WTC11 (cell line): ENCODE measurements around the gene CFAP300. TPM values are rescaled to one million over a fixed set of nuclear protein-coding genes. Genes with fewer than 3 reads are reported as not detected.
A peak's percentile ranks its signal among the peaks of the same experiment; 100 is the strongest.

Source experiments
- ATAC-seq: fragments of 200-7000 bp; cut with Tn5 transposase; 2 replicates; pipeline ENCODE4 v1.10.0; 2021; ENCODE audit warnings: mild to moderate bottlenecking, moderate library complexity
- CTCF ChIA-PET: fragments of 300-600 bp; sonication (Branson Sonifier 250); formaldehyde crosslinking; loops from one replicate; lab custom pipeline; 2021; ENCODE audit warnings: antibody characterized with exemption; lab: Charles Lee
- POLR2A ChIA-PET: fragments of 350-600 bp; sonication (Branson Sonifier 250); formaldehyde crosslinking; loops from one replicate; lab custom pipeline; 2021; ENCODE audit warnings: antibody characterized with exemption; lab: Charles Lee
- DNase-seq: peaks from one replicate; pipeline ENCODE4 v3.0.0; 2021; ENCODE audit warnings: low spot score
- H3K27ac Mint-ChIP-seq: 2 replicates; pipeline ENCODE4 v1.8.0; 2021; ENCODE audit warnings: mixed read lengths
- H3K27me3 Mint-ChIP-seq: 2 replicates; pipeline ENCODE4 v1.8.0; 2021; ENCODE audit warnings: low read depth, mild to moderate bottlenecking, moderate library complexity, mixed read lengths
- H3K36me3 Mint-ChIP-seq: 2 replicates; pipeline ENCODE4 v1.8.0; 2021; ENCODE audit warnings: mixed read lengths
- H3K4me1 Mint-ChIP-seq: 2 replicates; pipeline ENCODE4 v1.8.0; 2022; ENCODE audit warnings: mixed read lengths
- H3K4me3 Mint-ChIP-seq: 2 replicates; pipeline ENCODE4 v1.8.0; 2021; ENCODE audit warnings: mild to moderate bottlenecking, moderate library complexity, mixed read lengths
- H3K9me3 Mint-ChIP-seq: 2 replicates; pipeline ENCODE4 v1.8.0; 2021; ENCODE audit warnings: mixed read lengths
- CREM ChIP-seq: sonication (generic); formaldehyde crosslinking; IDR thresholded peaks from 2 replicates; pipeline ENCODE4 v1.8.1; 2022; ENCODE audit warnings: mild to moderate bottlenecking, missing genetic modification reagents, moderate library complexity
- CTCF ChIP-seq: fragments of 200-600 bp; IDR thresholded peaks from 2 replicates; pipeline ENCODE4 v1.8.0; 2022; ENCODE audit warnings: antibody characterized with exemption
- FOXK1 ChIP-seq: sonication (generic); formaldehyde crosslinking; IDR thresholded peaks from 2 replicates; pipeline ENCODE4 v1.8.0; 2022; ENCODE audit warnings: mild to moderate bottlenecking, moderate library complexity, missing genetic modification reagents
- FOXP4 ChIP-seq: sonication (generic); formaldehyde crosslinking; IDR thresholded peaks from 2 replicates; pipeline ENCODE4 v1.8.0; 2022; ENCODE audit warnings: mild to moderate bottlenecking, missing genetic modification reagents
- GABPB1 ChIP-seq: sonication (generic); formaldehyde crosslinking; IDR thresholded peaks from 2 replicates; pipeline ENCODE4 v1.8.1; 2023; ENCODE audit warnings: mild to moderate bottlenecking, missing genetic modification reagents
- HMGA2 ChIP-seq: fragments of 250-450 bp; sonication (Bioruptor Pico); IDR thresholded peaks from 2 replicates; pipeline ENCODE4 v1.4.0; 2021; ENCODE audit warnings: mild to moderate bottlenecking, moderate library complexity
- JUN ChIP-seq: sonication (generic); formaldehyde crosslinking; IDR thresholded peaks from 2 replicates; pipeline ENCODE4 v1.8.0; 2023; ENCODE audit warnings: mild to moderate bottlenecking, missing genetic modification reagents
- KAT7 ChIP-seq: sonication (generic); formaldehyde crosslinking; IDR thresholded peaks from 2 replicates; pipeline ENCODE4 v1.8.1; 2023; ENCODE audit warnings: missing genetic modification reagents, mild to moderate bottlenecking, borderline replicate concordance
- MLX ChIP-seq: sonication (generic); formaldehyde crosslinking; IDR thresholded peaks from 2 replicates; pipeline ENCODE4 v1.8.1; 2023; ENCODE audit warnings: mild to moderate bottlenecking, missing genetic modification reagents, moderate library complexity
- MYBL2 ChIP-seq: sonication (generic); formaldehyde crosslinking; IDR thresholded peaks from 2 replicates; pipeline ENCODE4 v1.8.1; 2023; ENCODE audit warnings: mild to moderate bottlenecking, moderate library complexity, missing genetic modification reagents
- NFE2L1 ChIP-seq: sonication (generic); formaldehyde crosslinking; IDR thresholded peaks from 2 replicates; pipeline ENCODE4 v1.8.1; 2023; ENCODE audit warnings: missing genetic modification reagents
- NR2C2 ChIP-seq: sonication (generic); formaldehyde crosslinking; IDR thresholded peaks from 2 replicates; pipeline ENCODE4 v1.8.0; 2022; ENCODE audit warnings: mild to moderate bottlenecking, missing genetic modification reagents
- RORB ChIP-seq: fragments of 250-450 bp; sonication (Bioruptor Pico); IDR thresholded peaks from 2 replicates; pipeline ENCODE4 v1.9.0; 2021; ENCODE audit warnings: mild to moderate bottlenecking
- SMAD4 ChIP-seq: sonication (generic); formaldehyde crosslinking; IDR thresholded peaks from 2 replicates; pipeline ENCODE4 v1.8.0; 2022; ENCODE audit warnings: mild to moderate bottlenecking, missing genetic modification reagents
- SP1 ChIP-seq: sonication (generic); formaldehyde crosslinking; conservative IDR thresholded peaks from 2 replicates; pipeline ENCODE4 v1.8.1; 2022; ENCODE audit warnings: missing genetic modification reagents
- TEAD1 ChIP-seq: sonication (generic); formaldehyde crosslinking; IDR thresholded peaks from 2 replicates; pipeline ENCODE4 v1.8.0; 2022; ENCODE audit warnings: mild to moderate bottlenecking, missing genetic modification reagents
- TP53 ChIP-seq: sonication (generic); formaldehyde crosslinking; IDR thresholded peaks from 2 replicates; pipeline ENCODE4 v1.8.1; 2023; ENCODE audit warnings: mild to moderate bottlenecking, missing genetic modification reagents
- USF1 ChIP-seq: sonication (generic); formaldehyde crosslinking; IDR thresholded peaks from 2 replicates; pipeline ENCODE4 v1.8.0; 2022; ENCODE audit warnings: mild to moderate bottlenecking, missing genetic modification reagents
- USF2 ChIP-seq: sonication (generic); formaldehyde crosslinking; IDR thresholded peaks from 2 replicates; pipeline ENCODE4 v1.8.1; 2023; ENCODE audit warnings: mild to moderate bottlenecking, missing genetic modification reagents, moderate library complexity
- ZNF219 ChIP-seq: sonication (generic); formaldehyde crosslinking; IDR thresholded peaks from 2 replicates; pipeline ENCODE4 v1.8.0; 2023; ENCODE audit warnings: missing genetic modification reagents, mild to moderate bottlenecking, borderline replicate concordance
- ZNF281 ChIP-seq: sonication (generic); formaldehyde crosslinking; IDR thresholded peaks from 2 replicates; pipeline ENCODE4 v1.8.0; 2023; ENCODE audit warnings: mild to moderate bottlenecking, missing genetic modification reagents
- ZNF425 ChIP-seq: fragments of 250-450 bp; sonication (Bioruptor Pico); conservative IDR thresholded peaks from 2 replicates; pipeline ENCODE4 v1.9.0; 2021; ENCODE audit warnings: mild to moderate bottlenecking
- total RNA-seq: library from RNA; stranded (reverse); gene quantifications from 3 replicates; pipeline ENCODE4 v1.2.3, GENCODE V29; 2021
- TF ChIP-seq, protein P1 (sequence below): sonication (generic); formaldehyde crosslinking; IDR thresholded peaks from 2 replicates; pipeline ENCODE4 v1.8.0; 2022; ENCODE audit warnings: mild to moderate bottlenecking, missing genetic modification reagents
- TF ChIP-seq, protein P2 (sequence below): fragments of 250-450 bp; sonication (Bioruptor Pico); IDR thresholded peaks from 2 replicates; pipeline ENCODE4 v1.9.0; 2021; ENCODE audit warnings: mild to moderate bottlenecking

The CFAP300 gene
- total RNA-seq, 1 experiment from 2014 or later = 1.1 TPM

DNA sequence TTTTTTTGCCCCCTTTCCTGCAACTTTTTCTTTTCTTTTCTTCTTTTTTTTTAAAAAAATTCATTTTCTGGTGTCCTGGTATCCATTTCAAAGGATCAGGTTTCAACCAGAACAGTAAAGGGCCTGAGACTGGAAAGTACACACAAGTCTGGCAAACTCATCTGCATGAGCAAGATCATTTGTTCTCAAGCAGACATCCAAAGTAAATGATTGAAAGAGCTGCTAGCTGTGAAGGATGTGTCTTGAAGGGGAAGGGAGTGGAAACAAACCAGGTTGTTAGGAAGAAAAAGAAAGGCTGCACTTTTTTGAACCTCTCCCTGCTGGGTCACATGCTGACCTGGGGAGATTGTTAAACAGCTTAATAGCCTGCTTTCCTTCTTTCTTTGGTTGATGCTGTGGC lies 68.3 kb downstream of the CFAP300 start:
- ChIA-PET POLR2A (interaction anchor here (0.5 to 1.4 kb wide), 2 partner anchors 153 to 479 kb away, joined by 3 read pairs; no protein-coding TSS in a partner anchor), CTCF (interaction anchor here (0.5 to 1.6 kb wide), 2 partner anchors 142 to 153 kb away, joined by 3 to 11 read pairs; no protein-coding TSS in a partner anchor)
- no peak for DNase-seq
- peak; percentile 26 for ATAC-seq
- Mint-ChIP-seq H3K27ac (peak overlapping the region; percentile 90), H3K9me3 (no peaks in the 10 kb centered on the region), H3K36me3 (peaks cover 6% of the 10 kb centered on the region), H3K4me1 (peaks cover 76% of the 10 kb centered on the region), H3K27me3 (no peaks in the 10 kb centered on the region), H3K4me3 (peak overlapping the region; percentile 44)
- TF ChIP-seq, protein P1, sequence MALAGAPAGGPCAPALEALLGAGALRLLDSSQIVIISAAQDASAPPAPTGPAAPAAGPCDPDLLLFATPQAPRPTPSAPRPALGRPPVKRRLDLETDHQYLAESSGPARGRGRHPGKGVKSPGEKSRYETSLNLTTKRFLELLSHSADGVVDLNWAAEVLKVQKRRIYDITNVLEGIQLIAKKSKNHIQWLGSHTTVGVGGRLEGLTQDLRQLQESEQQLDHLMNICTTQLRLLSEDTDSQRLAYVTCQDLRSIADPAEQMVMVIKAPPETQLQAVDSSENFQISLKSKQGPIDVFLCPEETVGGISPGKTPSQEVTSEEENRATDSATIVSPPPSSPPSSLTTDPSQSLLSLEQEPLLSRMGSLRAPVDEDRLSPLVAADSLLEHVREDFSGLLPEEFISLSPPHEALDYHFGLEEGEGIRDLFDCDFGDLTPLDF = no peak
- TF ChIP-seq USF2 (CRISPR knock-in tag) (peak; percentile 68), FOXP4 (CRISPR knock-in tag) (no peak), ZNF281 (no peak), MYBL2 (CRISPR knock-in tag) (no peak), ZNF425 (CRISPR knock-in tag) (no peak), USF1 (CRISPR knock-in tag) (peak; percentile 60; the same call in 1 of the 2 replicates), KAT7 (CRISPR knock-in tag) (no peak), GABPB1 (CRISPR knock-in tag) (no peak), NFE2L1 (no peak), TP53 (CRISPR knock-in tag) (no peak), SMAD4 (CRISPR knock-in tag) (no peak), JUN (CRISPR knock-in tag) (no peak), FOXK1 (peak; percentile 55; the same call in 1 of the 2 replicates), NR2C2 (CRISPR knock-in tag) (no peak), HMGA2 (no peak), TEAD1 (no peak; the same call in 1 of the 2 replicates), RORB (CRISPR knock-in tag) (no peak), SP1 (CRISPR knock-in tag) (no peak), ZNF219 (no peak), CREM (CRISPR knock-in tag) (no peak), MLX (no peak), CTCF (no peak)
- TF ChIP-seq, protein P2, sequence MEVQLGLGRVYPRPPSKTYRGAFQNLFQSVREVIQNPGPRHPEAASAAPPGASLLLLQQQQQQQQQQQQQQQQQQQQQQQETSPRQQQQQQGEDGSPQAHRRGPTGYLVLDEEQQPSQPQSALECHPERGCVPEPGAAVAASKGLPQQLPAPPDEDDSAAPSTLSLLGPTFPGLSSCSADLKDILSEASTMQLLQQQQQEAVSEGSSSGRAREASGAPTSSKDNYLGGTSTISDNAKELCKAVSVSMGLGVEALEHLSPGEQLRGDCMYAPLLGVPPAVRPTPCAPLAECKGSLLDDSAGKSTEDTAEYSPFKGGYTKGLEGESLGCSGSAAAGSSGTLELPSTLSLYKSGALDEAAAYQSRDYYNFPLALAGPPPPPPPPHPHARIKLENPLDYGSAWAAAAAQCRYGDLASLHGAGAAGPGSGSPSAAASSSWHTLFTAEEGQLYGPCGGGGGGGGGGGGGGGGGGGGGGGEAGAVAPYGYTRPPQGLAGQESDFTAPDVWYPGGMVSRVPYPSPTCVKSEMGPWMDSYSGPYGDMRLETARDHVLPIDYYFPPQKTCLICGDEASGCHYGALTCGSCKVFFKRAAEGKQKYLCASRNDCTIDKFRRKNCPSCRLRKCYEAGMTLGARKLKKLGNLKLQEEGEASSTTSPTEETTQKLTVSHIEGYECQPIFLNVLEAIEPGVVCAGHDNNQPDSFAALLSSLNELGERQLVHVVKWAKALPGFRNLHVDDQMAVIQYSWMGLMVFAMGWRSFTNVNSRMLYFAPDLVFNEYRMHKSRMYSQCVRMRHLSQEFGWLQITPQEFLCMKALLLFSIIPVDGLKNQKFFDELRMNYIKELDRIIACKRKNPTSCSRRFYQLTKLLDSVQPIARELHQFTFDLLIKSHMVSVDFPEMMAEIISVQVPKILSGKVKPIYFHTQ (CRISPR knock-in tag) = no peak
